GM12872 (cell line): Measurements from ENCODE around the gene FBN2.

Experiments
- TF ChIP-seq, protein P1 (sequence below): IDR thresholded peaks from 3 replicates; pipeline ENCODE4 v1.5.1; 2011; ENCODE audit warnings: low read depth, mild to moderate bottlenecking, low read length, moderate library complexity; ENCODE audit not compliant: insufficient read depth

The FBN2 gene

DNA sequence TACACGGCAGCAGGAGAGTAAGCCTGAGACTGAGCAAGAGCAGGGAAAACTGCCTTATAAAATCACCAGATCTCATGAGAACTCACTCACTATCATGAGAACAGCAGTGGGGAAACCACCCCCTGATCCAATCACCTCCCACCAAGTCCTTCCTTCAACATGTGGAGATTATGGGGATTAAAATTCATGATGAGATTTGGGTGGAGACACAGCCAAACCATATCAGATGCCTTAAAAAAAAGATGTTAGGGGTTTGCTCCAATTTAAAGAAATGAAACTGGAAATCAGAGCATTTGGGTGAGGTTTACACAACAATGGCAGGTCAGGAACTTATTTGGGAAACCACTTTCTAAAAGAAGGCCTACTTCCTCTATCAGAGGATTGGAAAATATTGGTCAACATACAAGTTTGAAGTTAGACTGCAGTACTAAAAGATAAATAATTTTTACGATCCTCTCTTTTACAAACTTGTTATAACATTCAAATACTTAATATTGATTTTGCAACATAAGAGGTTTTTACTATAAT lies 105.1 kb downstream of the FBN2 start:
- TF ChIP-seq, protein P1, sequence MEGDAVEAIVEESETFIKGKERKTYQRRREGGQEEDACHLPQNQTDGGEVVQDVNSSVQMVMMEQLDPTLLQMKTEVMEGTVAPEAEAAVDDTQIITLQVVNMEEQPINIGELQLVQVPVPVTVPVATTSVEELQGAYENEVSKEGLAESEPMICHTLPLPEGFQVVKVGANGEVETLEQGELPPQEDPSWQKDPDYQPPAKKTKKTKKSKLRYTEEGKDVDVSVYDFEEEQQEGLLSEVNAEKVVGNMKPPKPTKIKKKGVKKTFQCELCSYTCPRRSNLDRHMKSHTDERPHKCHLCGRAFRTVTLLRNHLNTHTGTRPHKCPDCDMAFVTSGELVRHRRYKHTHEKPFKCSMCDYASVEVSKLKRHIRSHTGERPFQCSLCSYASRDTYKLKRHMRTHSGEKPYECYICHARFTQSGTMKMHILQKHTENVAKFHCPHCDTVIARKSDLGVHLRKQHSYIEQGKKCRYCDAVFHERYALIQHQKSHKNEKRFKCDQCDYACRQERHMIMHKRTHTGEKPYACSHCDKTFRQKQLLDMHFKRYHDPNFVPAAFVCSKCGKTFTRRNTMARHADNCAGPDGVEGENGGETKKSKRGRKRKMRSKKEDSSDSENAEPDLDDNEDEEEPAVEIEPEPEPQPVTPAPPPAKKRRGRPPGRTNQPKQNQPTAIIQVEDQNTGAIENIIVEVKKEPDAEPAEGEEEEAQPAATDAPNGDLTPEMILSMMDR: no peak

DNA sequence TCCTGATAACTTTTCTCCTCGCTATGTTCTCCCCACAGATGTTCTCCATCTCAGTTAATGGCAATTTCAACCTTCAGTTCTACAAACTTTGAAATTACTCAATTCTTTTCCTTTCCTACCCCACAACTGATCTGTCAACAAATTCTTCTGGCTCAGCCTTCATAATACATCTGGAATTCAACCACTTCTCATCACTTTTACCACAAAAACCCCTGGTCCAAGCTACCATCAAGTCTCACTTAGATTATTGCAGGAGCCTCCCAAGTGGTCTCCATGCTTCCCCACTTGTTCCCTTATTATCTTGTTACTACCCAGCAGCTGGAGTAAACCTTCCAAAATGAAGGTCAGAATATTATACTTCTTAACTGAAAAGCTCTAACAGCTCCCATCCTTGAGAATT lies 110.1 kb downstream of the FBN2 start:
- TF ChIP-seq, protein P1: no peak

DNA sequence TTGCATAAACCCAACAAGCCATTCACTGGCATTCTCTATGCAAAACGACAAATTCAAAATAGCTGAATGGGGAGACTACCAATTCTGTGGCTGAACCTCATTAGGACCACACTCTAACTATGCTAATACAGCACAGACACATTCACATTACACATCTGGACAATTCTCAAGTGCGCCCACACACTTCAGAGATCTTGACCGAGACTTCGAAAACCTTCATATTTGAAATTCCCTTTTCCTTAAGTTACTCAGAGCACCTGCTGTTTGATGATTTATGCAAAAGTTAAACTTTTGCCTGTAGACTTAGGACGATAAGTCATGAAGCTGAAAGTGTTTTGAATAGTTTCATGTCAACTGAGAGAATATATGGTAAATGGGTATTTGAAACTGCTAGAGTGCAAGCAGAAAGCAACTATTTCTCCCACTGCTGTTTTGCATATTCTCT lies 111.9 kb downstream of the FBN2 start:
- TF ChIP-seq, protein P1: no peak

DNA sequence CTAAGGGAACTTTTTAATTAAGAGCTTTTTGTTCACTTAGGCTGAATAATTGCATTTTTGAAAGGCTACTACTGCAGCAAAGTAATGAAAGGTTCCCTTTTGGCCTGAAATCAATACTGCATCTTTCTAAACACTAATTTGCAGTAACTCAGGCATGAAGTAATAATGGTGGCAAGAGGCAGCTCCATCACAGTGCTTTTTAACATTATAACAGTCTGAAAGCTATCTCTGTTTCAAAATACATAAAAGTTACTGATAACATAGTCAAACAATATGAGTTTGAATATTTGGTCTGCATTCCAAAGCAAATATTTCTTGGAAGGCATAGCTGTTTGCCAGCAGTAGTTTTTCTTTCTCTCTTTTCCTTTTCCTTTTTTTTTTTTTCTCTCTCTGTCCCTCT lies 113.4 kb downstream of the FBN2 start:
- TF ChIP-seq, protein P1: no peak

DNA sequence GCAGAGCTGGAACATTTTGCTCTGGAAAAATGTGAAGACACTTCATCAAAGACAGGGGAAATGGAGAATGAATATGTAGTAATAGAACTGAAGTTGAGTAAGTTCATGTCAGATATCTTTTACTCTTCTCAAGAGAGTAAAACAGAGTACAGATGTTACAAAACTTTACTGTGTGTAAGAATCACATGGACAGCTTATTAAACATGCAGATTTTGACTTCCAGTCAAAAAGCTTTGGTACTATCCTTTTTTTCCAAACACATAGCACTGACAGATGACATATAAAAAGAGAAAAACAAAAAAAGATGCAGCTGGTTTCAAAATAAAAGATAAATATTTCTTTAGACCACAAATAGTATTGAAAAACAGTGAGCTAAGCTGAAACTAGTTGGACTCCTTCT lies 115.4 kb downstream of the FBN2 start:
- TF ChIP-seq, protein P1: no peak

DNA sequence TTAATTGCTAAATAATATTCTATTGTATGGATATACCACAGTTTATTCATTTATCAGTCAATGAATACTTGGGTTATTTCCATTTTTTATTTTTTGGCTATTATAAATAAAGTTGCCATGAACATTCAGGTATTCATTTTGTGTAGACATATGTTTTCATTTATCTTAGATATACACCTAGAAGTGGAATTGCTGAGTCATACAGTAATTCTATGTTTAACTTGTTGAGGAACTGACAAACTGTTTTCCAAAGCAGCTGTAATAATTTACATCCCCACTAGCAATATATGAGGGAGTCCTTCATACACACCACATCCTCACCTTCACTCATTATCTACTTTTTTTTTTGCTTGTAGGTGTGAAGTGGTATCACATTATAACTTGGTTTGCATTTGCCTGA lies 123.6 kb downstream of the FBN2 start:
- TF ChIP-seq, protein P1: no peak

DNA sequence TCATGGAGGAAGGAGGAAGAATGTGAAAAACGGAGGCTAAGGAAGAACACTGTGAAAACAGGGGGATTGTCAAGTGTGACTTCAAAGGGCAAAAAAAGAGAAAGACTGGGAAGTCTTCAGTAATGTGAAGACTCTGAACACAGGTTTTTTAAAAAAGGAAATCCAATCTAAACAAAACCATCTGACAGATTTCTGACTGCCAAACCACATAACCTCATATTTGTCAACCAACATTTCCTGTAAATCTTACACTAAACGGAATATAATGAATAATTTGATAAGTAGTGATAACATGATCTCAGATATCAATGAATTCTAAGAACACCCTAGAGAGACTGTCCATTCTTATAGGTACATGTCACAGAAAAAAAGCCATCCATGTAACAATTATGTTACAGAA lies 124.7 kb downstream of the FBN2 start:
- TF ChIP-seq, protein P1: no peak
